8988T (cell line): ENCODE results near the gene TIMM22.
A peak's percentile ranks its signal among the peaks of the same experiment; 100 is the strongest.
"Not testable (repeated sequence)": the region's sequence is repeated elsewhere in the genome, so short reads cannot be mapped to it uniquely, and the experiment has no call there.

Source experiments
- DNase-seq: peaks from one replicate; pipeline ENCODE4 v3.0.0; 2011

Gene TIMM22

GRCh38 chr17:996554-997344, at the start of gene TIMM22:
Gene TIMM22 (plus strand): TSS chr17:997129. CDS start chr17:997143, 14 bp downstream.
- peak; percentile 86 for DNase-seq

DNA sequence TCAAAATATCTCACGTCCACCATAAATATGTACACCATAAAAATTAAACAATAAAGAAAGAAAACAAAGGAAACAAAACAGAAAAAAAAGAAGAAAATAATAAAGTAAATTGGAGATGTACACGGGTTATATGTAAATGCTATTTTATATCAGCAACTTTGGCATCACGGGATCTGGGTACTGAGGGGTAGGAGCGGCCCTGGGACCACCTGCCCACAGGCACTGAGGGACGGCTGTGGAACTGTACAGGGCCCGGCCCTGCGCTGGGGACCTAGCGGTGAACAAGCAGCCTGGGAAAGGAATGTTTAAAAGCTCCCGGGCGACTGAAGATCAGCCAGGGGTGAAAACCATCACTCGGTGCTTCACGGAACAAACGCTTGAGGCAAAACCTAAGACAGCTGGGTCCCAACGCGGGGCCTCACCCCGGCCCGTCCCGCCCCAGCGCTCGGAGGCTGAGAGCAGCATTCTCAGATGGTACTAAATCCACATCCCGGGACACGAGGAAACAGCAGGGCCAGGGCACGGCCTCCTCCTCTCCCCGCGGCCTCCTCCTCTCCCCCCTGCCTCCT, 48.6 kb upstream of the TIMM22 start:
- DNase-seq = no peak

DNA sequence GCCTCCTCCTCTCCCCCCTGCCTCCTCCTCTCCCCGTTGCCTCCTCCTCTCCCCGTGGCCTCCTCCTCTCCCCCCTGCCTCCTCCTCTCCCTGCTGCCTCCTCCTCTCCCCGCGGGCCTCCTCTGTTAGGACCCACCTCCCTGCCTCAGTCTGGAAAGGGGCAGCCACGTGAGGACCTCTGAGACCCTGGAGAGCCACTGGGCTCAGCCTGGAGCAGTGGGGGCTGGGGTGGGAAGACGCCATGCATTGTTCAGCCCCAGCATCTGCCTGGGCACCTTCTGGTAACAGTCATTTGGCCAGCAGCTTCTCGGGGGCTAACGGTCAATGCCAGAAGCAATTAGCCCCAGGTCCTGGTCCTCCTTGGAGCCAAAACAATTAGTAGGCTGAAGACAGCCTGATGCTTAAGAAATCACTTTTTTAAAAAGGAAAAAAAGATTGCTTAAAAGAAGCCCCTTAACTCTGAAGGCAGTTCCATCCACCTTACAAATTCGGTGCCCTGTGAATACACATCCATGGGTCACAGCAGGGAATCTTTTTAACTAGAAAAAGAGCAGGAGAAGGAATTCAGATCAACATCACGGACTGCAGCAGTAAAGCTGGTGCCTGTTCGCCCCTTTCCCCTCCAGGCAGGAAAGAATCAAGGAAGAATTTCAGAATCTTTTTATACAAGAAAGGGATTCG, 47.2 kb upstream of the TIMM22 start:
- DNase-seq = no peak

- peak; percentile 75 for DNase-seq
Observed at GRCh38 chr17:951325-952132, 45.4 kb upstream of the TIMM22 start.

GRCh38 chr17:952592-952991, 44.3 kb upstream of the TIMM22 start:
- not testable (repeated sequence) for DNase-seq

DNA sequence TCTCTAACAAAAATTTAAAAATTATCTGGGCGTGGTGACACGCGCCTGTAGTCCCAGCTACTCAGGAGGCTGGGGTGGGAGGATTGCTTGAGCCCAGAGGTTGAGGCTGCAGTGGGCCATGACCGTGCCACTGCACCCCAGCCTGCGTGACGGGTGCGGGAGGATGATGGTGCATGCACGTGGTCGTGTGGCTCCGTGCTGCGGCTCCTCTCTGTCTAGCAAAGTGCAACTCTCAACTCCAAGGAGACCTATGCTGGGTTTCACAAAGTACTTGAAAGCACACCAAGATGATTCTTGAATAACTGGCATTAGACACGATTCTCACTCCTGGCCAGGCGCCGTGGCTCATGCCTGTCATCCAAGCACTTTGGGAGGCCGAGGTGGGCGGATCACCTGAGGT, 43.2 kb upstream of the TIMM22 start:
- DNase-seq = no peak

DNA sequence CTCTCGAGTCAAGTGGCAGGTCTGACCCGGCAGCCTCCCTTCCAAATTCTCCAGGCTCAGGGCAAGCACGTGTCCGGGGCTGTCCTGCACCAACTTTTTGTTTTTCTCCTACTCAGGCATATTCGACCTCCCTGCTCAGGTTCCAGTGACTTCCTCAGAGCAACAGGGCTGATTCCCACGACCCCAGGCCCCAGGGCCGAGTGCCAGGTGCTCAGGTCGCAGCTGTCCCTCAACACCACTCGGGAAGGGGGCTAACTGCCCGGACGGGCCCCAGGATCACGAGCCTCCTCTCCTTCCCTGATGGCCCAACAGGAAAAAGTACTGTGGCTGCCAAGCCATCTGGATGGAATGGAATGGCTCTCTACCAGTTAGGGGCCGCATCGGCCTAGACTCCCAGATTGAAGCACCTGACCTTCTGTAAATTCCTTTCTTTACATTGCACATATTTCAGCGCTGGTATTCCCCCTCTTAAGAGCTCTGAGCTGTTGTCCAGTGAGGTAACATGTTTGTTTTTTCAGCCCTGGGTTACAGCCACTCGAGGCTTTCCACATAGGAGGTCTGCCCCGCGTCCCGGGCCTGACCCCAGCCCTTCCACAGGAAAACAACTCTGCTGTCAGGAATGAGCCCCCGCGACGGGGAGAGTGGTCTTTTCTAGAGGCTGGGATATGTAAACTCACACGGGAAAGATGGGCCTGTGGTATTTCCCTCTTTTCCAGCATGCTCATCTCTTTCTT, 42.3 kb upstream of the TIMM22 start:
- no peak for DNase-seq

- no peak for DNase-seq
Observed at GRCh38 chr17:956905-957304, 40.0 kb upstream of the TIMM22 start.

GRCh38 chr17:957856-958421, 39.0 kb upstream of the TIMM22 start:
- no peak for DNase-seq

- no peak for DNase-seq
Observed at GRCh38 chr17:958712-959451, 38.0 kb upstream of the TIMM22 start.

DNA sequence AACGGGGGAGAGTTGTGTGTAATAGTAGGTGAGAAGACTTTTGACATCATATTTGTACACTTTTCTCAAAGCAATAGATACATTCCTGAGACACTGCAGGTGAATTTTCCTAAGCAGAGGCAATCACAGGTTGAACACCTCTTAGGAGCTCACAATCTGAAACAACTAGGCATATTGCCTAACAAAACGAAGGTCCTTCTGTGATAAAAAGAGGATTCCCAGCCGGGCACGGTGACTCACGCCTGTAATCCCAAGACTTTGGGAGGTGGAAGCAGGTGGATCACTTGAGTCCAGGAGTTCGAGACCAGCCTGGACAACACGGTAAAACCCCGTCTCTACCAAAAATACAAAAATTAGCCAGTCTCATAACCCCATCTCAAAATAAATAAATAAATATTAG, 34.8 kb upstream of the TIMM22 start:
- no peak for DNase-seq

DNA sequence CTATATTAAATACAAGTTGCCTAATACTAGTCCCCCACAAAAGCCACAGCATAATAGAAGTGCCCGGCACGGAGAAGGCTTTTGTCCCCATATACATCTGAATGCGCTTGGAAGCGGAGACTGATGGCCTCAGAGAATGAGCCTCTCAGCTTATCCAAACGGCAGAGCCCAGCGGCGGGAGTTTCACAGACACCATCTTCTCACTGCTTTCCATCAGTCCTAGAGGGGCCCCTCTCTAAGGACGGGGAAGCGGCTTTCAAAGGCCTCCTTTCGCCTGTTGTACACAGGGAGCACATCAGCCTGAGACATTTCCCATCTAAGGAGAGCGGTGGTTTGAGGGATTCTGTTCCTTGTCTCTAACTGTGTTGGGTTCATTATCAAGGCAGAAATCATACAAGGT, 34.3 kb upstream of the TIMM22 start:
- no peak for DNase-seq

DNA sequence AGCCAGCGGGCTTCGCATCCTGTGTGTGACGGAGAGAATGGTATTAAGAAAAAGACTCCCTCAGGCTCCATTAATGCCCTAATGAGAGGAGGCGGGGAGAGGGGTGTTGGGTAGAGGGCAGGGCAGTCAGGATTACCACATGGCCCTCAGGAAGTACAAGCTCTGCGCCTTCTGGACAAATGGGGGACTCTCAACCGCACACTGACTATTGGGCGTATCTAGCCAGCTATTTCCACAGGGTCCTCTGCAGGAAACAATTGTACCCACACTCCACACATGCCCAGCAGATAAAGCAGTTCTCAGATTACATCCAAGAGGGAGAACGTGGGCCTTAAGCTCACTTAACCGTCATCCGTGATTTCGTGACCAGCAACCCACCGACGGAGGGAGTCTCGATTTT, 32.1 kb upstream of the TIMM22 start:
- no peak for DNase-seq

GRCh38 chr17:965311-965989, 31.5 kb upstream of the TIMM22 start:
- no peak for DNase-seq

- DNase-seq = no peak
Observed at GRCh38 chr17:967122-967521, 29.8 kb upstream of the TIMM22 start.

- DNase-seq = no peak
Observed at GRCh38 chr17:968812-969730, 27.9 kb upstream of the TIMM22 start.

DNA sequence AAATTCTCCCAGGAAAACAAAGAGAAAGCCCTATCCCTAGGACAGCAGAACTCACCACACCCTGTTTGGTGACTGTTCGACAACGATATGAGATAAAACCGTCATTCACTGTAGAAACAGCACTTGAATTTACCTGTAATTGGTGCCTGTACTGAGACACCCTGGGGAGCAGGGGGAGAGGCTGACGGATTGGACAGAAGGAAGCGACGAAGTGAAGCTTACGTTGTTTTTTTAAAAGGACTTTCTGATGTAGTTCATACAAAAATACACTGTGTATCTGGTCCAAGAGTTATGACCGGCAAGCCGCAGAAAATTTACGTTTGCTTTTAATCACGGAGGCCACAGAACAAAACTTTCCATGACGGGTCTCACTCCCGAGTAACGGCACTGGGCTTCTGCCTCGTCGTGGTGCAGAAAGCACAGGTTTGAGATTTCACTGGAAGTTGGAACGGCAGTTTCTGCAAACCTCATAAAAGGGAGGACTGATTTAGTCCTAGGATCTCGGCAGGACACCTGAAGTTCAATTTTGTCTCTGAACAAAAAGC, 27.0 kb upstream of the TIMM22 start:
- no peak for DNase-seq

DNA sequence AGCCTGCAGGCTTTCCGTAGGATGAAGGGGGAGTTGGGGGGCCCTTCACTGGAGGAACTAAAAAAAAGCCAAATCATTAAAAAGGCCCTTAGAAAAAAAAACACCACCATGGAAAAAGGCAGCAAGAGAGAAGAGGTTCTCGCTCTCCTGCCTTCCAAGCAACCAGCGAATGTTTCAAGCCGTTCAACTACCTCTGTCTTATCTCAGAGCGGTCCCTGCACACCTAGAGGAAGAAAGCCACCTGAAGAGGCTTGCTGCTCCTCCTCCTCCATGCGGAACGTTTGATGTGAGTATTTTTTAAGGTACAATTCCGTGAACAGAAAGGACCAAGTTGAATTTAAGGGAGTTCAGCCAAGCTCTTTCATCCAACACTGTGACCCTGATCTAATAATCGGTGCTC, 26.6 kb upstream of the TIMM22 start:
- DNase-seq = no peak

DNA sequence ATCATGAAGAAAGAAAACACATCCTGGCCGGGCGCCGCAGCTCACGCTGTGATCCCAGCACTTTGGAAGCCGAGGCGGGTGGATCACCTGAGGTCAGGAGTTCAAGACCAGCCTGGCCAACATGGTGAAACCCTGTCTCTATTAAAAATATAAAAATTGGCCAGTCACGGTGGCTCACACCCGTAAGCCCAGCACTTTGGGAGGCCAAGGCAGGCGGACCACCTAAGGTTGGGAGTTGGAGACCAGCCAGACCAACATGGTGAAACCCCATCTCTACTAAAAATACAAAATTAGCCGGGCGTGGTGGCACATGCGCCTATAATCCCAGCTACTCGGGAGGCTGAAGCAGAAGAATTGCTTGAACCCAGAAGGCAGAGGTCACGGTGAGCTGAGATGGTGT, 25.1 kb upstream of the TIMM22 start:
- not testable (repeated sequence) for DNase-seq
